ENCODE data around the gene AQP3. TPM values are rescaled to one million over a fixed set of nuclear protein-coding genes. Genes with fewer than 3 reads are reported as not detected.

Gene AQP3
- total RNA-seq, 1 experiment from 2014 or later: 5.5 TPM

DNA sequence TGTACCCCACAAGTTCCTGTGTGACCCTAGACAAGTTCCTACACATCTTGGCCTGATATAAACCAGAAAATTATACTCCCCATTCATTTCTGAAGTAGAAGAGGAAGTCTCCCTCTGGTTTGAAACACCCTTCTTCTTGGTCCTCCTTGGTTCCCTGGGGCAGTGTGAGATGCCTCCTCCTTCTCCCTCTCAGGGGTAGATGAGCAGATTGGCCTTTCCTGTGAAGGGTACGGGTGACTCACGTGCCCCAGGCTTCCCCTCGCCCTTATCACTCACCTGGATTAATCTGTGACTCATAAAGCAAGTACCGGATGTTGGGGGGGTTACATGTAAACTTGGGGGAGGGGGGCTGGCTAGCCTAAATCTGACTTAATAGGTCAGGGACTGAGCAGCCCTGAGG, 11.1 kb upstream of the AQP3 start:
- Histone ChIP-seq H3K9me3 (ENCODE audit: control insufficient read depth in 1 of 2, insufficient read depth in 1 of 2, low read depth in 1 of 2, low read length in 2 of 2) (no peaks in the 10 kb centered on the region), H3K36me3 (ENCODE audit: control insufficient read depth in 1 of 2, insufficient read depth in 2 of 2, low read length in 2 of 2) (peaks cover 9 to 21% of the 10 kb centered on the region in 2 experiments; a peak in 2 of 4 replicates), H3K4me3 (replicated peaks in 1 of 2; ENCODE audit: low read depth in 1 of 2, low read length in 2 of 2) (peak overlapping the region; percentile 4 to 32; a peak in 2 of 4 replicates), H3K27ac (ENCODE audit: low read depth, low read length) (peak overlapping the region; percentile 86), H3K79me2 (ENCODE audit: insufficient read depth, low read length) (no peaks in the 10 kb centered on the region), H2AFZ (ENCODE audit: low read depth, low read length, poor library complexity, severe bottlenecking) (no peak overlapping the region), H4K20me1 (ENCODE audit: insufficient read depth) (no peaks in the 10 kb centered on the region), H3K4me2 (ENCODE audit: low read length) (peak overlapping the region; percentile 70), H3K9me2 (ENCODE audit: insufficient read depth) (no peaks in the 10 kb centered on the region), H3K4me1 (ENCODE audit: control insufficient read depth in 1 of 2, insufficient read depth in 2 of 2, low read length in 2 of 2) (peaks cover 40 to 68% of the 10 kb centered on the region in 2 experiments), H3K9ac (ENCODE audit: low read length) (peak overlapping the region; percentile 32), H3K27me3 (ENCODE audit: insufficient read depth, low read length) (no peaks in the 10 kb centered on the region)
- TF ChIP-seq POLR2A (IDR thresholded peaks at IDR 0.05; ENCODE audit: borderline replicate concordance, extremely low read depth, insufficient read depth, insufficient read length) (peak; percentile 33), CBX3 (IDR thresholded peaks at IDR 0.05; ENCODE audit: low read depth) (no peak), ELF1 (IDR thresholded peaks at IDR 0.05; ENCODE audit: borderline replicate concordance, low read depth) (no peak), CEBPB (IDR thresholded peaks at IDR 0.05; ENCODE audit: low read depth) (no peak), POLR2AphosphoS5 (IDR thresholded peaks at IDR 0.05; ENCODE audit: low read depth, low read length) (peak; percentile 53; the same call in 1 of the 2 replicates), ZFX (IDR thresholded peaks at IDR 0.05) (no peak), YY1 (IDR thresholded peaks at IDR 0.05; ENCODE audit: extremely low read depth, insufficient replicate concordance, low read depth, low read length) (no peak), RAD21 (IDR thresholded peaks at IDR 0.05; ENCODE audit: low read depth) (no peak), TCF7L2 (IDR thresholded peaks at IDR 0.05; ENCODE audit: borderline replicate concordance, extremely low read depth, insufficient read depth, insufficient read length) (peak; percentile 91), SIN3A (IDR thresholded peaks at IDR 0.05; ENCODE audit: low read depth) (no peak), SRF (IDR thresholded peaks at IDR 0.05; ENCODE audit: low read depth) (no peak), ZNF274 (IDR thresholded peaks at IDR 0.05; ENCODE audit: low read depth, low read length) (no peak), SP1 (IDR thresholded peaks at IDR 0.05; ENCODE audit: low read depth) (no peak), JUND (IDR thresholded peaks at IDR 0.05) (no peak), EGR1 (IDR thresholded peaks at IDR 0.05; ENCODE audit: low read depth) (no peak), EZH2phosphoT487 (IDR thresholded peaks at IDR 0.05; ENCODE audit: borderline replicate concordance) (no peak)
- TF ChIP-seq, protein P1, sequence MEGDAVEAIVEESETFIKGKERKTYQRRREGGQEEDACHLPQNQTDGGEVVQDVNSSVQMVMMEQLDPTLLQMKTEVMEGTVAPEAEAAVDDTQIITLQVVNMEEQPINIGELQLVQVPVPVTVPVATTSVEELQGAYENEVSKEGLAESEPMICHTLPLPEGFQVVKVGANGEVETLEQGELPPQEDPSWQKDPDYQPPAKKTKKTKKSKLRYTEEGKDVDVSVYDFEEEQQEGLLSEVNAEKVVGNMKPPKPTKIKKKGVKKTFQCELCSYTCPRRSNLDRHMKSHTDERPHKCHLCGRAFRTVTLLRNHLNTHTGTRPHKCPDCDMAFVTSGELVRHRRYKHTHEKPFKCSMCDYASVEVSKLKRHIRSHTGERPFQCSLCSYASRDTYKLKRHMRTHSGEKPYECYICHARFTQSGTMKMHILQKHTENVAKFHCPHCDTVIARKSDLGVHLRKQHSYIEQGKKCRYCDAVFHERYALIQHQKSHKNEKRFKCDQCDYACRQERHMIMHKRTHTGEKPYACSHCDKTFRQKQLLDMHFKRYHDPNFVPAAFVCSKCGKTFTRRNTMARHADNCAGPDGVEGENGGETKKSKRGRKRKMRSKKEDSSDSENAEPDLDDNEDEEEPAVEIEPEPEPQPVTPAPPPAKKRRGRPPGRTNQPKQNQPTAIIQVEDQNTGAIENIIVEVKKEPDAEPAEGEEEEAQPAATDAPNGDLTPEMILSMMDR (IDR thresholded peaks at IDR 0.05 in 2 of 3, conservative IDR thresholded peaks at IDR 0.05 in 1 of 3; ENCODE audit: borderline replicate concordance in 1 of 3, insufficient read depth in 1 of 3, low read depth in 2 of 3, low read length in 2 of 3): no peak
- TF ChIP-seq, protein P2, sequence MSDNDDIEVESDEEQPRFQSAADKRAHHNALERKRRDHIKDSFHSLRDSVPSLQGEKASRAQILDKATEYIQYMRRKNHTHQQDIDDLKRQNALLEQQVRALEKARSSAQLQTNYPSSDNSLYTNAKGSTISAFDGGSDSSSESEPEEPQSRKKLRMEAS (IDR thresholded peaks at IDR 0.05): no peak
- TF ChIP-seq, protein P3, sequence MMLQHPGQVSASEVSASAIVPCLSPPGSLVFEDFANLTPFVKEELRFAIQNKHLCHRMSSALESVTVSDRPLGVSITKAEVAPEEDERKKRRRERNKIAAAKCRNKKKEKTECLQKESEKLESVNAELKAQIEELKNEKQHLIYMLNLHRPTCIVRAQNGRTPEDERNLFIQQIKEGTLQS (IDR thresholded peaks at IDR 0.05): no peak
- TF ChIP-seq, protein P4, sequence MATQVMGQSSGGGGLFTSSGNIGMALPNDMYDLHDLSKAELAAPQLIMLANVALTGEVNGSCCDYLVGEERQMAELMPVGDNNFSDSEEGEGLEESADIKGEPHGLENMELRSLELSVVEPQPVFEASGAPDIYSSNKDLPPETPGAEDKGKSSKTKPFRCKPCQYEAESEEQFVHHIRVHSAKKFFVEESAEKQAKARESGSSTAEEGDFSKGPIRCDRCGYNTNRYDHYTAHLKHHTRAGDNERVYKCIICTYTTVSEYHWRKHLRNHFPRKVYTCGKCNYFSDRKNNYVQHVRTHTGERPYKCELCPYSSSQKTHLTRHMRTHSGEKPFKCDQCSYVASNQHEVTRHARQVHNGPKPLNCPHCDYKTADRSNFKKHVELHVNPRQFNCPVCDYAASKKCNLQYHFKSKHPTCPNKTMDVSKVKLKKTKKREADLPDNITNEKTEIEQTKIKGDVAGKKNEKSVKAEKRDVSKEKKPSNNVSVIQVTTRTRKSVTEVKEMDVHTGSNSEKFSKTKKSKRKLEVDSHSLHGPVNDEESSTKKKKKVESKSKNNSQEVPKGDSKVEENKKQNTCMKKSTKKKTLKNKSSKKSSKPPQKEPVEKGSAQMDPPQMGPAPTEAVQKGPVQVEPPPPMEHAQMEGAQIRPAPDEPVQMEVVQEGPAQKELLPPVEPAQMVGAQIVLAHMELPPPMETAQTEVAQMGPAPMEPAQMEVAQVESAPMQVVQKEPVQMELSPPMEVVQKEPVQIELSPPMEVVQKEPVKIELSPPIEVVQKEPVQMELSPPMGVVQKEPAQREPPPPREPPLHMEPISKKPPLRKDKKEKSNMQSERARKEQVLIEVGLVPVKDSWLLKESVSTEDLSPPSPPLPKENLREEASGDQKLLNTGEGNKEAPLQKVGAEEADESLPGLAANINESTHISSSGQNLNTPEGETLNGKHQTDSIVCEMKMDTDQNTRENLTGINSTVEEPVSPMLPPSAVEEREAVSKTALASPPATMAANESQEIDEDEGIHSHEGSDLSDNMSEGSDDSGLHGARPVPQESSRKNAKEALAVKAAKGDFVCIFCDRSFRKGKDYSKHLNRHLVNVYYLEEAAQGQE (IDR thresholded peaks at IDR 0.05; ENCODE audit: low read depth): no peak
- TF ChIP-seq, protein P5, sequence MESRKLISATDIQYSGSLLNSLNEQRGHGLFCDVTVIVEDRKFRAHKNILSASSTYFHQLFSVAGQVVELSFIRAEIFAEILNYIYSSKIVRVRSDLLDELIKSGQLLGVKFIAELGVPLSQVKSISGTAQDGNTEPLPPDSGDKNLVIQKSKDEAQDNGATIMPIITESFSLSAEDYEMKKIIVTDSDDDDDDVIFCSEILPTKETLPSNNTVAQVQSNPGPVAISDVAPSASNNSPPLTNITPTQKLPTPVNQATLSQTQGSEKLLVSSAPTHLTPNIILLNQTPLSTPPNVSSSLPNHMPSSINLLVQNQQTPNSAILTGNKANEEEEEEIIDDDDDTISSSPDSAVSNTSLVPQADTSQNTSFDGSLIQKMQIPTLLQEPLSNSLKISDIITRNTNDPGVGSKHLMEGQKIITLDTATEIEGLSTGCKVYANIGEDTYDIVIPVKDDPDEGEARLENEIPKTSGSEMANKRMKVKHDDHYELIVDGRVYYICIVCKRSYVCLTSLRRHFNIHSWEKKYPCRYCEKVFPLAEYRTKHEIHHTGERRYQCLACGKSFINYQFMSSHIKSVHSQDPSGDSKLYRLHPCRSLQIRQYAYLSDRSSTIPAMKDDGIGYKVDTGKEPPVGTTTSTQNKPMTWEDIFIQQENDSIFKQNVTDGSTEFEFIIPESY (IDR thresholded peaks at IDR 0.05; ENCODE audit: extremely low read depth, insufficient replicate concordance, low read length): no peak
- ChIA-PET CTCF (interaction anchor here (0.7 to 2.6 kb wide), 4 partner anchors 9 to 83 kb away, joined by 3 to 10 read pairs (median 3); partner anchors contain the start of gene AQP3), POLR2A (interaction anchor here (1.1 to 4.4 kb wide), 3 partner anchors 14 to 168 kb away, joined by 3 to 27 read pairs (median 4); partner anchors contain the start of genes NFX1 and NOL6), RAD21 (ENCODE audit: low non-redundant PET in 1 of 2, low total read pairs in 2 of 2, uncharacterized antibody in 2 of 2, unreplicated experiment in 2 of 2) (no interaction called here)
- DNase-seq (ENCODE audit: low read depth, low spot score) (peak; percentile 75), ATAC-seq (peak; percentile 86)
- BruUV-seq (replicated peaks): no TSS peak
- intact Hi-C loops (cut with micrococcal nuclease): no loop called here
